Stimulated activated CD8-positive, alpha-beta memory T cell treated with anti-CD3 and anti-CD28 coated beads, Interleukin-4, amount 100 ng/mL, for 48 hours (primary cell): ENCODE measurements around the gene NPPC.

Experiments
- DNase-seq: peaks from one replicate; pipeline ENCODE4 v3.0.0-alpha.2; 2020

Gene NPPC

DNA sequence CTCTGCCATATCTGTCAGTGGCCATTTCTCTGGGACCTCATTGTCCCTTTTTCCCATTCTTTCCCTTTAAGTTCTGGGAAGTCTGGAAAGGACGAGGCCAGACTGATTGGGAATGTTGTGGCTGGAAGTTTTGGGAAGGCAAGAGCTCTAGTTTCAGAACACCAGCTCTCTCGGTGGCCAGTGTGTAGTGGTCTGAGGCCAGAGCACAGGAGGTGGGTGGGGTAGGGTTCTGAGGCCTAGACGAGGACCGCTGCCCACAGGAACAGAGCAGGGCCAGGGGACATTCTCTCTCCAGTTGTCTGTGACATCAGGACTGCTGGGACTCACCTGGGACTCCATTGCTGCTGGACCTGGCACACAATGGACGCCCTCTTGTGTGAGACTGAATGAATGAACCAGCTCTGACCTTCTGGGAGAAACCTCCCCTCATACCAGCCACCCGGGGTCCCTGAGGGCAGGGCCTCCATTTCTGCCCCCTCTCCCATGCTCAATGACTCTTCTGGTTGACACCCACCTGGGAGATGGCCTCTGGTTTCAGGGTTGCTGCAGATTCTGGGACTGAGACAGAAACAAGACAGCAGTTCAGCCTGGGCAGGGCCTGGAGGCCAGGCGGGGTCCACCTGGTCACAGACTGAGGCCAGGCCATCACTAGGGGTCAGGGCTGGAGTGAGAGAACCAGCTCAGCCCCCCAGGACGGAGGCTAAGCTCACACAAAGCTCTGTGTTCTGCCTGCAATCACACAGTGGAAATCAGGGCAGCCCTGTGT, 8.4 kb upstream of the NPPC start:
- peak; percentile 16 for DNase-seq

DNA sequence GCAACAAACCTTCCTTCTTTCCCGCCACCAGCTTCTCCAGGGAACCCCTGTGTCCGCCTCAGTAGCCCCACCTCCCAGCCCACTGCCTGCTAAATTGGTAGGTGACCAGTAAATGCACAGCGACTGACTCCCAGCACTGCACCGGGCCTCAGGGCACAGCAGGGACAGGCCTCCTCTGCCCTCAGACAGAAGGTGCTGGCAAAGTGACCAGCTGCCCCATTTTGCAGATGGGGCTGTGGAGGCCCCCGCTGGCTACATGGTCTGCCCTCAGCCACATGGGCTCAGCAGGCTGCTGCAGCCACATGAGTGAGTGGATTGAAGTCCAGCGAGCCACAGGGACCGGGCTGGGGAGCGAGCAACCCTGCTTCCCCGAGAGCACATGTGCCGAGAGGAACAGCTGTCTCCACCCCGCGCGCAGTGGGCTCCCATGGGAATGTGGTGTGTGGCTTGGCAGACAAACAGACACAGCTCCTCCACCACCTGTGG, 7.8 kb upstream of the NPPC start:
- DNase-seq, result peak; percentile 18

DNA sequence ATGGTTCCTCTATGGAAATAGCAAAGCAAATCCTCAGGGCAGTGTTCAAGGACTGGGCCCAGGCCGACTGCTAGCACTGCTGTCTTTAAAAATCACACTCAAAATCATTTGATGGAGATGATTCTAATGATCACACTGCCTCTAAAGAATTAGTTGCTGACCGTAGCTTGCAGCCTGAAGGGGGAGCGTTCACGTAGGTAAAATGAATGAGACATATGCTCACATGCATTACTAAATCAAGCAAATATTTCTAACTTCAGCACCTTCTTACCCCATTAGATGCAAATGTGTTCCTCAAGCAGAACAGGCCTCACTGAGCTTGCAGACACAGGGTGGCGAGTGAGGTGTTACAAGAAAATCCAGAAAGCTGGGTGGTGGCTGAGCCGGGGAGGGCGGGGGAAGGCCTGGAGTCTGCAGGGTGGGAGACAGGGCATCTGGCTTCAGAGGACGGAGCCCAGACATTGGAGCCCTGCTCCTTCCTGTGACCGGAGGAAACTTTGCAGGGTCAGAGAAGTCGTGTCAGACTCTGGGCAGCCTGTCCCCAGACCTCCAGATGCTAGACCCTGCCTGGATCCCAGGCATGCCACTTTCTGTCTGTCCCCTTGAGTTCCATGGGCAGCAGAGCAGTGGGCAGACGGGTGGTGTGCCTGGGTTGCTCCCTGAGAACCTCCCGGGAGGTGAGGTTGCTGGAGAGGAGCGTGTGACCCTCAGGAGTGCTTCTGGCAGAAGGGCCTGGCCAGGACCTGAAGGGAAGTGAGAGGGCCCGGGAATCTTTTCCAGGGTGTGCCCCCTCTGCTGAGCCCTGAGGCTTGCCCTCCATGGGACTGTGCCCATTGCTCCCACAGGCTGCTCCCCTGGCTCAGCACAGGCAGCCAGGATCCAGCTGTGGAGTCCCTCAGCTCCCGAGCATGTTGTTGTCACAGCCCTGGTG, 7.1 kb upstream of the NPPC start:
- DNase-seq, result peak; percentile 14

DNA sequence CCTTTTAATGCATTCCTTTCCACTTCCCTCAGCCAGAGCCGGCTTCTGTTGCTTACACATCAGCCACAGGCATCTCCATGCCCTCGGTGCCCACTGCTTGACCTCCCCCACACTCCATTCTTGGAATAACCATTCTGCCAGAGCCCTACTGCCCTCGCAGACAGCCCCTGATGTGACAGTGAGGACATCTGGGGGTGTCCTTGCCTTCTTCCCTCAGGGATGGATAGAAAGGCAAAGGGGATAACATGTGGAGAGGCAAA, 6.4 kb upstream of the NPPC start:
- no peak for DNase-seq

DNA sequence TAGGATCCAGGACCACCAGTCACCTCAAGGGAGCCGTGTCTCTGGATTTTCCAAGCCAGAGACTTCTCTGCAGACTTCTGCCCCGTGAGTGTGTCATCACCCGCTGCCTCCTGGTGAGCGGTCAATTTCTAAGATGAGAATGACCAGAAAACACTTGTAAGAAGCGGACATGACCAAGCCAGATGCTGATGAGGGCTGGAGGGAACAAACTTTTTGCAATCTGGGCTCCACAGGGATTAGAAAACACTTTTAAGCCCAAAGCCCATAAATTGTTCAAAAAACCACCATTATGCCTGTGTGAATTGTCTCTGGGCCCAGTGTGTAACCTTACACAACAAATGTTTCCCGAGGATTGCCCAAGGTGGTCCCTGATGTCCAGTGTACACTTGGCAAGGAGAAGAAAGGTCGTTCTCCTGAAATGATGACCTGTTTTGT, 5.3 kb upstream of the NPPC start:
- DNase-seq, result peak; percentile 9

DNA sequence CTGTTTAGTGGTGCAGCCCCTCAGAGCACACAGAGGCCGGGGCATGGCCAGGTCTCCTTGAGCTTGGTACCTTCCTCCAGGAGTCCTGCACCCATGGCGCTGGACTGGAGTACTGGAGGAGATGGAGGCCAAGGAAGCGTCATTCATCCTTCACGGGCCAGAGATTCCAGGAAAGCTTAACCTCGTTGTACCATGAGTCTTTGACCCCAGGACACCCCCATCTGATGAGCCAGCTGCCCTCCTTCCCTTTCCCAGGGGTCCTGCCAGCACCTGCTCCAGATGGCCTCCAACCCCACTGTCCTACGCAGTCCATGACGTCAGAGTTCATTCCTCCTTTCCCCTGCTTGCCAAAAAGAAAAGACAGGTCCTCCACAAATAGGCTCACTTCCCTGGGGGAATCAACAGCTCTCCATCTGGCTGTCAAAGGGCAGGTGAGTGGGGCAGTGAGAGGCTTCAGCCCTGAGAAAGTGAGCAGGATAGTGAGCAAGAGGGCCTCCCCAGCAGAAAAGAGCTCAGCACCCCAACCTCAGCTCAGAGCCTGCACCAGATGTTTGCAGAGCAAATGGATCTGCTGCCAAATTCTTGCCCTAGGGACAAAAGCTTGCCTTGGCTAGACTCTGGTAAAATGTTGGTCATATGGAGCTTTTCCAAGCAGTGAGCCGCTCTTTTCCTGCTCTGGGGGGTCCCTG, 4.5 kb upstream of the NPPC start:
- DNase-seq, result peak; percentile 16

DNA sequence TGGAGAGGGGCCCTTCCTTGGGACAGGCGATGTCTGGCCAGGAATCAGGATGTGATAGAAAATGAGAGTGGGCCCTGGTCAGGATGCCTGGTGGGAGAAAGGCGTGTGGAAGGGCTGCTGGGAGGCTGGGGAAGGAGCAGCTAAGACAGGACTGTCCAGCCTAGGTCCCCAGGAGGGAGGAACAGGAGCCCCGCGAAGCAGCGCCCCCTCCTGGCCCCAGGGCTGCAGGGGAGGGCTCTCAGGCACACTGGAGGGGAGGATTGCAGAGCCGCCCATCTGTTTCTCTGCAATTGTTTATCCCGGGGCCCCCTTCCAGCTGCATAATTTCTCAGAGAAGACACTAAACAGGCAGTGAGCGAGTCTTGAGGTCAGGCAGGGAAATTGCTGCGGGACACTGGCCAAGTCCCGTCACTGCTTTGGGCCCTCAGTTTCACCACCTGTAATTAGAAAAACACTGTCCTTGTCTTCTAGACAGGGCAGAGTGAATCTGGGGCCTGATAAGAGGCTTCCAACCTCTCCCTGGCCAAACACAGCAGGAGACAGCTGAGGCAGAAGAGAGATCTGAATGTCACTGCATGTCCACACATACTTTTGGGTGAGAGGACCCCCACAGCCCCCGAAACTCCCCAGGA, 3.9 kb upstream of the NPPC start:
- peak; percentile 70 for DNase-seq

DNA sequence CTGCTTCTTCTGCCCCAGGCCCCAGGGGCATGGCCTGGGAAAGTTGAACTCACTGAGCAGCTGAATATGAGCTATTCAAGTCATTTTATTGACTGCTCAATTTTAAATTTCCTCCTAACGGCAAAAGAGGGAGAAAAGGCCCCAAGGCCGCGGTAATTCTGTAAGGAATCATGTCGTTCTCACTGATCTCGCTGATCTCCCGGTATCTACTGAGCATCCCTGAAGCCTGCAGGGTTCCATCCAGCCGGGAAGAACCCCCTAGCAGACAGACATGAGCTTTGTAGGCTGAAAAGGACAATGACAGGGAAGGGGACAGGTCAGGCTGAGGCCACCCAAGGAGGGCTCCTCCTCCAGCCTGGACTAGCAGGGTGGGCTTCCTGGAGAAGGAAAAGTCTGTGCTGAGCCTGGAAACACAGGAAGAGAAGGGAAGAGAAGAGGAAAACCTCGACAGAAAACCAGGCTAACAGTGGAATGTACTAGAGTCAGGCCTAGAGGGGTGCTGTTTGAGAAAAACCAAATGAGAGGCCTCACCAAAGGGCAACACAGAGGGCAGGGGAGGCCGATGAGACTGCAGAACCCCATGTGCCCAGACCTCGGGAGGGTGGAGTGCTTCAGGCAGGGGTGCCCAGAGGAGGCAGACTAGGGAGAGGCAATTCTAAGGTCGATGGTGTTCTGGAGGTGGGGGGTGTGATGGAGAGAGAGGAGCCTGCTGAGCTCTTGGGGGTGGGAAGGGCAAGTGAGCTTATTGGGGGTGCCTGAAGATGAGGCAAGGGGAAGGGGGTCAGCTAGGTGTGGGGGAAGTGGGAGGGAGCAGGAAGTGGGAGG, 2.9 kb upstream of the NPPC start:
- DNase-seq, result peak; percentile 23

DNA sequence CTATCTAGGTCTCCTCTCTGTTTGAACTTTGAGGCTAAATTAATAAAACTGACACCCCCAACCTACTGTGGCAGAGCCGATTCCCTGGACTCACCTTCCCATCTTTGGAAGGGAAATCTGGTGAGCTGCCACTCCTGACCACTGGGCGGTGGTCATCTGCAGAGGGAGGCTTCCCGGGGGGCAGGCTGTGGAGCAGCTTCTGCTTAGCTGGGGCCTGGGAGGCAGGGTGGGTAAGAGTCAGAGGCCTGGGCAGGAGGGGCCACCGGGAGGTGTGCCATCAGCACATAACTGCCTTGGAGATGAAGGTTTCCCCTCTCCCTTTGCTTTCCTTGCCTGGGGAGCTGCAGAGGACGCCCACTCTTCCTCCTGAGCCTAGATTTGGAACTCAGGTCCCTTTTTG, 2.3 kb upstream of the NPPC start:
- no peak for DNase-seq

DNA sequence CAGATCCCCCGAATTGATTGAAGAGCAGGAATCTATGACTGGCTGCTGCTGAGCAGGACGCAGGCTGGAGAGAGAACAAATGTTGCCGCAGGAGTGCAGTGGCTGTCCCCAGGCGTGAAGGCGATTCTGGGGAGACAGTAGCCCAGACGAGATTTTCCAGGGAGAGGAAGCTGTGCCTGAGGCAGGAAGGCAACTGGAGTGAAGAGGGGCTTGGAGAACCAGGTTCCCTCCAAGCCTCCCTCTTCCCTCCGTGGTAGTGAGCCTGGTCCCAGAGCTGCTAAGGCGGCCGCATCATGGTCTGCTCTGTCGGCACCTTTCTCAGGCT, 1.3 kb upstream of the NPPC start:
- no peak for DNase-seq

DNA sequence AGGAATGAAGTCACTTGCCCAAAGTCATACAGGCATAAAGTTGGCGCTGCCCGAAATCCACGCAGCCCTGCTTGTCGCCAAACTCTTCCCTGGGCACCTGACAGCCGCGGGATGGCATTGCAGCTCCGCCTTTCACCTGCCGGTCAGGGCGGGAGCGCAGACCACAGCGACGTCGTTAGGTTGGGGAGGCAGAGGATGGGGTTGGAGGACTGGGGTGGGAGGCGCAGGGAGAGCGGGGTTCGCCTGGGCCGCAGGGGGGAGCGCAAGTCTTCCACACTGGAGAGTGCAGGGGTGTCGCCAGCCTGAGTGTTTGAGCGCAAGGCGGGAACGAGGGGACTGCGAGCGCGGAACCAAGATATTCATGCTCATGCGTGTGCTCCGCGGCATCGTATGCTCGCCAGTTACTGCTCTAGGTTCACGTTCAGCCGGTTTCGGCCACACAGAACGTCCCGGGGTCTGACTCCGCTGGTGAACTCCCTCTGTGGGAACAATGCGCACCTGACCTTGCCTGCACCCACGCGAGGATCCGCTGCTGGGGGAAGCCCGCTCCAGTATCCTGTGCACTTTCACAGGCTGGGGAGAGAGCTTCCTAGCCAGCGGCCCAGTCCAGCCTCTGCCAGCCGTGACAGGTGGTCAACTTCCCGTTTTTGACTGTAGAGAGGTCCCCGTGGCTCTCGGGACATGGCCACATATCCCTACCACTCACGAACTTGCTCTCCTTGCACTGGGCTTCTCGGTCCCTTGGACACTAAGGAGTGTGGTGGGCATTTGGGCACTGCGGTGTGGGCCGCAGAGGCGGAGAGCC, 767 bp upstream of the NPPC start:
- DNase-seq, result peak; percentile 51

DNA sequence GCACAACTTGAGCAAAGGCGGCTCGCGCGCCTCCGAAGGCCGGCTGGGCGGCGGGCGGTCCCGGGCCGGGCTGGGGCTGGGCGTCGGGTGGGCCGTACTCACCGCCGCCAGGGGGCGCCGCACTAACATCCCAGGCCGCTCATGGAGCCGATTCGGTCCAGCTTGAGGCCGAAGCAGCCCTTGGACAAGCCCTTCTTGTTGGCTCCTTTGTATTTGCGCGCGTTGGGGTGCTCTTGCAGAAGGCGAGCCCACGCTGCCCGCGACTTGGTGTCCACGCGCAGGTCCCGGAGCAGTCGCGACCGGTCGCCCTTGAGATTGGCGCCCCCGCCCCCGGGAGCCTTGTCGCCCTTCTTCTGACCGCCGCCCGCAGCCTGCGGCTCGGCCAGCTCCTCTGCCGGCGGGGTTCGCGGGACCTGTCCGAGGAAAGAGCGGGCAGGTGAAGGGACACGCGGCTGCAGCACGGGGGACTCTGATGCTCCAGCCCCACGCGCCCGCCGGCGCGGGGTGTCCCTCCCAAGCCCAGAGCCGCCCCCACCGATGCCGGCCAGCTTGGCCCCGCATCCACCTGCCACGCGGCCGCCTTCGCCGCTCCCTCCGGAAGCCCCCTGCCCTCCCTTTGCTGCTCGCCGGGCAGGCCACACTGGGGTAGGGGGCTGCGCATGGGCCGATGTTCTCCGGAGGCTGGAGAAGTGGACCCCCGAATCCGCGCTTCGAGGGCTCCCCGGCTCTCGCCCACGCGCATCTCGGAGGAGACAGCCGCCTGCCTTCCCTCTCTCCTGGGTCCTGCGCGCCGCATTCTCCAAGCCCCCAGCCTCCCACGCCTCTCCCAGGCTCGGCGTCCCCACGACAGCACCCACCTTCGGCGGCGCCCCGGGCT, 655 bp downstream of the NPPC start:
- peak; percentile 85 for DNase-seq

DNA sequence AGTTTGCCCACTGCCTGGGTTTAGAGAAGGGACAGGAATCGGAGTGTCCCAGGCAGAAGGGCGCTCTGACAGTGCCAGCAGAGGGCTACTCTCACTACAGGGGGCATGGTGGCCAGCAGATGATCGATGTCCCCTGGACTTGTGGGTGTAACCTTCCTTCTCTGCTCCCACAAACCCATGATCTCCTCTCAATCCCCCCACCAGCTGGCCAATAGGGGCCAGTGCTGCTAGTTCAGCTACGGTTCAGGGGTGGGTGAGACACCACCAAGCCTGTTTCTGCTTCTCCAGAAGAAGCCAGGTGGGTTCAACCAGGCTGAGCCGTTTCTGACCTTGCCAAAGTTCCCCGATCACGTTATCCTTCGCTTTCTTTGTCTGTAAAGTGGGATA, 1.3 kb downstream of the NPPC start:
- DNase-seq, result no peak

DNA sequence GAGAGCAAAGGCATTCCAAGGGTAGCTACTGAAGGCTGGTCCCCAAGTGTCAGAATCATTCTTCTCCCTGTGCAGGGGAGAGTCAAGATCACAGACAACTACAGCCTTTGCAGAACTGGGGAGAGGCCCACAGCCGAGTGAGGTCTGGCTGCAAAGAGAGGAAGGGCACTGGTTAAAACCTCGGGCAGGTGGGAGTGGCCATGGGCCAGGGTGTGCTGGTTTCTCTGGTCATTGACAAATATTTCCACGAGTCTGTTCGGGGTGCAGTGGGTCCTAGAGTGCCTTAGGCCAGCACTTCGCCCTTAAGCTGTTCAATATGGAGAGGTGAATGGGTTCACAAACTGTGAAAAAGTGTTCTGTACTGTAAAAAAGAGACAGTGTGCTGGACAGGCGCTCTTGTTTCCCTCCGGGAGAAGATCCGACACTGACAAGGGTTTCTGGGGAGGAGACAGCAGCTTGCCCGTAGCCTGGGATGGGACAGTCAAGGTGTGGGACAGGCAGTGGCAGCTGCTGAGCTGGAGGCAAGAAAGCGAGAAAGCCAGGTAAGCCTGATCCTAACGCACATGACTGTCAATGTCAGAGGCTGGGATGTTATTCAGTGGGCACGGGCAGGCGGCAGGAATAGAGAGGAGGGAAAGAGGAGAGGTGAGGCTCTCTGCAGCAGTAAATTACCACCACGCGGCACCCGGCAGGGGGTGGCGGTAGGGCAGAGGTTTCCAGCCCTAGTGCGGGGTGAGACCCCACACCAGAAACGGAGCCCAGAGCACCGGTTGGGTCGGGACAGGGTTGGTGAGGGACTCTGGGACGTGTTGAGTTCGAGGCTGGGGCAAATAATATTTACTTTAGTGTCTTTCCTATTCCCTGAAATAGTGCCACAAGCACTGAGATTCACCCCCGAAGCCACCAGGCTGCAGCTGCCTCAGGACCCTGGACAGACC, 2.0 kb downstream of the NPPC start:
- no peak for DNase-seq

DNA sequence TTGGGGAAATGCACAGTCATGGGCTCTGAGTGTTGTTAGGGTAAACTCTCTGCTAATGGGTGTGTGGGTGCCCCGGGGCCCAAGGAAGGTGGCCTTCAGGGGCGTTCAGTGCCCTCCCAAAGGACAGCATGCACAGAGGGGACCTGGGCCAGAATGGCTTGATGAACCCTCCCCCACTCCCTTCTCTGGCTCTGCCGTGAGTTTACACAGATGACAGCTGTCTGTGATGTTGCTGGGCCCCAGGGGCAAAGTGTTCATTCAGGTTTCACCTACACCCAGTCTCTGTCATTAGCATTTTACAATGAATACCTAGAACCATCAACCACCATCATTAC, 3.2 kb downstream of the NPPC start:
- DNase-seq, result no peak

DNA sequence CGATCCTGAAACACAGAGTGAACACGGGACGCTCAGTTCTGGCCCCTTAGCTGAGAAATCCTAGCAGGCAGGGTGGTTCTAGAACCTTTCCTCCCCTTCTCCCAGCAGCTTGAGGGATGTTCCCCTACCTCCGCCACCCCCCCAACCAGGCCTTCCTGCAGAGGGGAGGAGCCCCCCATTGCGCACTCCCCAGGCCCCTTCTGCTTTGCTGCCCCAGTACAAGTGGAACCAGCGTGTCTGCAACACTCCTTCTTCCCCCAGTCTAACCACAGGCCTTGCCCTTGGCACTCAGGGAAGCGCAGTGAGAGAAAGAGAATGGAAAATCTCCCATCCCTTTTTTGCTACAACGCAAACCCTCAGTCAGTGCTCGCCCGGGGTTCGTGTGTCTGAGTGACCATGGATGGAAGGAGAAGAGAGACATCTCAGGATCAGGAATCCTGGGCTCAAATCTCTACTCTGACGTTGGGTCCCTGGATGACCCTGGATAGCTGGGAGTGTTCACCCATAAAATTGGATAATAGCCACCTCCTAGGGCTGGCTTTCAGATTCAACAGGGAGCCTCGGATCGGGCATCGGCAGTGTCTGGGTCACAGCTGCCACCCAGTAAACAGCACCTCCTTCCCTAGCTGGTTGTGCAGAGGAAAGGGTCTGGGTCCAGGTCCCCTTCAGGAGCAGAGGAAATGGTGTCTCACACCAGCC, 3.7 kb downstream of the NPPC start:
- DNase-seq, result no peak

DNA sequence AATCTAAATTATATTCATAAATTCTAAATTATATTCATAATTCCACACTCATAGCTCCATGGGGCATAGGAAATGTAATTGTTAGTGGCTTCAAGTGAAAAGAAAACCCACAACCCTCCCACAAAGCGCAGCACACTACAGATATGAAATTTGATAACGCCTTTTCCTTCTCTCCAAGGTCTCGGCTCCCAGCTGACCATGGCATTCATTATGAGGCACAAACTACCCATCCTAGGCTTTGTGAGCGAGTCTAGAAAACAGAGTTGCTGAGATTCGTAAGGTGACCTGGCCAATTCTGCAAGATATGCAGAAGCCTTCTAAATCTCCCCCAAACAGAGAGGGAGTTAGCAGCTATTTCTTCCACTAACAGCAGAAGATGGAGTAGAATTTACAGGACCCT, 5.4 kb downstream of the NPPC start:
- DNase-seq, result no peak

DNA sequence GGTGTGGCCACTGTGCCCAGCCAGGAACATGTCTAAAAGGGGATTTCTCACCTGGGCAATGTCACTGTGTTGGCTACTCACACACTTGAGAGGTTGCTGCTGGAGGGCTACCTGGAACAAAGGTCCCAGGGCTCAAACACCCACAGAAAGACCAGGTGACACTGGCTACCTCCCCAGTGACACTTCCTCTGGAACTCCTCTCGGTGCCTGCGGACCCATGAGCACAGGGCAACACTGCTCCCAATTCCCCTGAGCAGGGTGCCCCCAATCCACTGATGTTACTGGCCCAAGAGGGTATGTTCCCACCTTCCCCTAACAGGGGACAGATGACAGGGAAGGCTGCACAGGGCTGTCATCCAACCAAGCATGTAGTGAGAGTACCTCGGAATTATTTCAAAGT, 5.8 kb downstream of the NPPC start:
- DNase-seq, result no peak
